ENCODE data around the gene URM1.
"Not testable (repeated sequence)": the region's sequence is repeated elsewhere in the genome, so short reads cannot be mapped to it uniquely, and the experiment has no call there.

The URM1 gene

GRCh38 chr9:128370752-128371629 is at the start of gene URM1:
Gene URM1, plus strand, starts transcription at chr9:128371374. Its CDS starts 7 bp downstream, at chr9:128371381.
- DNase-seq, result peak; percentile 97

GRCh38 chr9:128321879-128322403 is 49.2 kb upstream of the URM1 start:
- DNase-seq, result no peak

- DNase-seq, result peak; percentile 96
Observed at GRCh38 chr9:128322404-128323211, 48.6 kb upstream of the URM1 start, which contains the start of the genes COQ4 and TRUB2. Gene COQ4, plus strand, starts transcription at chr9:128322839. Its CDS starts 20 bp downstream, at chr9:128322859. Gene TRUB2, minus strand, starts transcription at chr9:128322447. Its CDS starts 39 bp downstream, at chr9:128322408.

- DNase-seq, result no peak
Observed at GRCh38 chr9:128323212-128323730, 47.9 kb upstream of the URM1 start.

- no peak for DNase-seq
Observed at GRCh38 chr9:128323791-128324190, 47.4 kb upstream of the URM1 start.

- no peak for DNase-seq
Observed at GRCh38 chr9:128324401-128324800, 46.8 kb upstream of the URM1 start.

- DNase-seq, result no peak
Observed at GRCh38 chr9:128325629-128326028, 45.5 kb upstream of the URM1 start.

GRCh38 chr9:128333451-128333869 is 37.7 kb upstream of the URM1 start:
- DNase-seq, result no peak

GRCh38 chr9:128335161-128335560 is 36.0 kb upstream of the URM1 start:
- DNase-seq, result no peak

- no peak for DNase-seq
Observed at GRCh38 chr9:128335914-128336313, 35.3 kb upstream of the URM1 start.

- DNase-seq, result no peak
Observed at GRCh38 chr9:128337936-128338335, 33.2 kb upstream of the URM1 start.

GRCh38 chr9:128338852-128339614 is 32.1 kb upstream of the URM1 start:
- not testable (repeated sequence) for DNase-seq

- peak; percentile 89 for DNase-seq
Observed at GRCh38 chr9:128339761-128340690, 31.1 kb upstream of the URM1 start, which contains the start of gene SLC27A4. Gene SLC27A4, plus strand, starts transcription at chr9:128340527. Its CDS starts 2,606 bp downstream, at chr9:128343133.

- no peak for DNase-seq
Observed at GRCh38 chr9:128340691-128341434, 30.3 kb upstream of the URM1 start.

GRCh38 chr9:128341435-128341849 is 29.7 kb upstream of the URM1 start:
- peak; percentile 83 for DNase-seq

GRCh38 chr9:128342971-128343680 is 28.0 kb upstream of the URM1 start:
- no peak for DNase-seq

- DNase-seq, result no peak
Observed at GRCh38 chr9:128343855-128344254, 27.3 kb upstream of the URM1 start.

GRCh38 chr9:128344931-128345605 is 26.1 kb upstream of the URM1 start:
- DNase-seq, result no peak

GRCh38 chr9:128349125-128349524 is 22.0 kb upstream of the URM1 start:
- DNase-seq, result no peak

Data from activated CD8-positive, alpha-beta memory T cell treated with anti-CD3 and anti-CD28 coated beads for 24 hours (primary cell).